ENCODE measurements around the gene REXO2. TPM values are rescaled to one million over a fixed set of nuclear protein-coding genes. Genes with fewer than 3 reads are reported as not detected.

REXO2 gene
- total and polyA plus RNA-seq, 4 donors, result 25.9 to 51.7 (median 39.4) TPM

DNA sequence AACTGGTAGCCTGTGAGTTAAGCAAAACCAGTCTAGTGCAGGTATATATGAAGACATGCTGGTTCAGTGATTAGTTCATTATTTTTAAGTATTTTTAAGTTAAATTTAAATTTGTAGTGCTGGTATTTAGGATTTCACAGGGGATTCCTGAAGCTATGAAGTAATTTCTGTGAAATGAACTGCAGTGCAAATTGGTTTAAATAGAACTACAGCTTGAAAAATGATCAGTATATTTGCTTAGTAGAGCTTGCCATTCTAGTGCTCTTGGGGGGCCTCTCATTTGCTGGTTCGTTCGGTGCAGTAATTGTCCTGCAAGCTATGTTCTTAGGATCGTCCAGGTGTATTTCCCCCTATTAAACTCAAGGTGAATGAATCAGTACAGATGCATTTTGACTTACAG lies 13.1 kb downstream of the REXO2 start:
- TF ChIP-seq, protein P1, sequence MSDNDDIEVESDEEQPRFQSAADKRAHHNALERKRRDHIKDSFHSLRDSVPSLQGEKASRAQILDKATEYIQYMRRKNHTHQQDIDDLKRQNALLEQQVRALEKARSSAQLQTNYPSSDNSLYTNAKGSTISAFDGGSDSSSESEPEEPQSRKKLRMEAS (IDR thresholded peaks at IDR 0.05), result no peak
- no peak for TF ChIP-seq FOXA2 (IDR thresholded peaks at IDR 0.05)
- no peak for TF ChIP-seq RXRA (IDR thresholded peaks at IDR 0.05)
- no peak for TF ChIP-seq NR2F2 (IDR thresholded peaks at IDR 0.05)
- TF ChIP-seq EGR1 (IDR thresholded peaks at IDR 0.05; ENCODE audit: low read depth in 2 of 2), result no peak
- no peak for TF ChIP-seq HNF4G (IDR thresholded peaks at IDR 0.05)
- no peak for TF ChIP-seq HNF4A (conservative IDR thresholded peaks at IDR 0.05)
- TF ChIP-seq, protein P2, sequence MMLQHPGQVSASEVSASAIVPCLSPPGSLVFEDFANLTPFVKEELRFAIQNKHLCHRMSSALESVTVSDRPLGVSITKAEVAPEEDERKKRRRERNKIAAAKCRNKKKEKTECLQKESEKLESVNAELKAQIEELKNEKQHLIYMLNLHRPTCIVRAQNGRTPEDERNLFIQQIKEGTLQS (IDR thresholded peaks at IDR 0.05), result no peak
- TF ChIP-seq, protein P3, sequence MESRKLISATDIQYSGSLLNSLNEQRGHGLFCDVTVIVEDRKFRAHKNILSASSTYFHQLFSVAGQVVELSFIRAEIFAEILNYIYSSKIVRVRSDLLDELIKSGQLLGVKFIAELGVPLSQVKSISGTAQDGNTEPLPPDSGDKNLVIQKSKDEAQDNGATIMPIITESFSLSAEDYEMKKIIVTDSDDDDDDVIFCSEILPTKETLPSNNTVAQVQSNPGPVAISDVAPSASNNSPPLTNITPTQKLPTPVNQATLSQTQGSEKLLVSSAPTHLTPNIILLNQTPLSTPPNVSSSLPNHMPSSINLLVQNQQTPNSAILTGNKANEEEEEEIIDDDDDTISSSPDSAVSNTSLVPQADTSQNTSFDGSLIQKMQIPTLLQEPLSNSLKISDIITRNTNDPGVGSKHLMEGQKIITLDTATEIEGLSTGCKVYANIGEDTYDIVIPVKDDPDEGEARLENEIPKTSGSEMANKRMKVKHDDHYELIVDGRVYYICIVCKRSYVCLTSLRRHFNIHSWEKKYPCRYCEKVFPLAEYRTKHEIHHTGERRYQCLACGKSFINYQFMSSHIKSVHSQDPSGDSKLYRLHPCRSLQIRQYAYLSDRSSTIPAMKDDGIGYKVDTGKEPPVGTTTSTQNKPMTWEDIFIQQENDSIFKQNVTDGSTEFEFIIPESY (IDR thresholded peaks at IDR 0.05), result no peak
- TF ChIP-seq TAF1 (conservative IDR thresholded peaks at IDR 0.05), result no peak
- no peak overlapping the region for H3K9ac ChIP-seq (ENCODE audit: low read depth in 1 of 2, low read length in 2 of 2)
- no peak overlapping the region for H3K27ac ChIP-seq (ENCODE audit: low read depth in 1 of 2, low read length in 2 of 2)
- H3K27me3 ChIP-seq (ENCODE audit: control insufficient read depth in 4 of 4, insufficient read depth in 4 of 4, low read length in 3 of 4), result no peaks in the 10 kb centered on the region
- H3K4me3 ChIP-seq (ENCODE audit: low read depth in 1 of 3, low read length in 3 of 3), result no peak overlapping the region
- H3K9me3 ChIP-seq (ENCODE audit: control insufficient read depth in 4 of 4, low read length in 3 of 4), result no peaks in the 10 kb centered on the region
- peaks cover 2 to 21% (median 16%) of the 10 kb centered on the region in 4 donors for H3K36me3 ChIP-seq (ENCODE audit: control insufficient read depth in 4 of 4, insufficient read depth in 3 of 4, low read depth in 1 of 4, low read length in 3 of 4)
- DNase-seq (ENCODE audit: low spot score), result no peak
- 96% methylated on average over 3 of the region's 3 CpGs for WGBS
- H3K4me1 ChIP-seq (ENCODE audit: control insufficient read depth in 4 of 4, insufficient read depth in 4 of 4, low read length in 3 of 4), result peaks cover 0 to 3% (median 0%) of the 10 kb centered on the region in 4 donors

DNA sequence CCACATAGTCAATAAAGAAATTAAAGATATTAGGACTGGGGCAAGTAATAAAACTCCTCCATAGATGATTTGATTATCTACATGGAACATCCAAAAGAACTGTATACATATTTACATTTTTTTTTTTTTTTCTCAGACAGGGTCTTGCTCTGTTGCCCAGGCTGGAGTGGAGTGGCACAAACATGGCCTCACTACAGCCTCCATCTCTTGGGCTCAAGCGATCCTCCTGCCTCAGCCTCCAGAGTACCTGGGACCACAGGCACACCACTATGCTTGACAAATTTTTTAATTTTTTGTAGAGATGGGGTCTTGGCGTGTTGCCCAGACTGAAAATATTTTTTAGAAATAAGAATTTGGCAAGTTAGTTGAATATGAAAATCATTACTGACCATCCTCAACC lies 24.7 kb downstream of the REXO2 start:
- Histone ChIP-seq H3K27me3 (ENCODE audit: control insufficient read depth in 4 of 4, insufficient read depth in 4 of 4, low read length in 3 of 4) (no peaks in the 10 kb centered on the region), H3K36me3 (ENCODE audit: control insufficient read depth in 4 of 4, insufficient read depth in 3 of 4, low read depth in 1 of 4, low read length in 3 of 4) (no peaks in the 10 kb centered on the region), H3K4me1 (ENCODE audit: control insufficient read depth in 4 of 4, insufficient read depth in 4 of 4, low read length in 3 of 4) (no peaks in the 10 kb centered on the region), H3K27ac (ENCODE audit: low read depth in 1 of 2, low read length in 2 of 2) (no peak overlapping the region), H3K9me3 (ENCODE audit: control insufficient read depth in 4 of 4, low read length in 3 of 4) (no peaks in the 10 kb centered on the region), H3K9ac (ENCODE audit: low read depth in 1 of 2, low read length in 2 of 2) (no peak overlapping the region), H3K4me3 (ENCODE audit: low read depth in 1 of 3, low read length in 3 of 3) (no peak overlapping the region)
- TF ChIP-seq, protein P2 (IDR thresholded peaks at IDR 0.05), result no peak
- TF ChIP-seq SP1 (IDR thresholded peaks at IDR 0.05) (no peak), TAF1 (conservative IDR thresholded peaks at IDR 0.05) (no peak), NR2F2 (IDR thresholded peaks at IDR 0.05) (no peak), HNF4A (conservative IDR thresholded peaks at IDR 0.05) (no peak), RXRA (IDR thresholded peaks at IDR 0.05) (no peak), YY1 (IDR thresholded peaks at IDR 0.05) (no peak), GABPA (IDR thresholded peaks at IDR 0.05 in 1 of 2, conservative IDR thresholded peaks at IDR 0.05 in 1 of 2) (no peak), RAD21 (IDR thresholded peaks at IDR 0.05) (no peak), EGR1 (IDR thresholded peaks at IDR 0.05; ENCODE audit: low read depth in 2 of 2) (no peak), HNF4G (IDR thresholded peaks at IDR 0.05) (no peak), JUND (IDR thresholded peaks at IDR 0.05) (no peak), FOXA2 (IDR thresholded peaks at IDR 0.05) (no peak), FOXA1 (IDR thresholded peaks at IDR 0.05) (no peak)
- TF ChIP-seq, protein P1 (IDR thresholded peaks at IDR 0.05), result no peak
- TF ChIP-seq, protein P4, sequence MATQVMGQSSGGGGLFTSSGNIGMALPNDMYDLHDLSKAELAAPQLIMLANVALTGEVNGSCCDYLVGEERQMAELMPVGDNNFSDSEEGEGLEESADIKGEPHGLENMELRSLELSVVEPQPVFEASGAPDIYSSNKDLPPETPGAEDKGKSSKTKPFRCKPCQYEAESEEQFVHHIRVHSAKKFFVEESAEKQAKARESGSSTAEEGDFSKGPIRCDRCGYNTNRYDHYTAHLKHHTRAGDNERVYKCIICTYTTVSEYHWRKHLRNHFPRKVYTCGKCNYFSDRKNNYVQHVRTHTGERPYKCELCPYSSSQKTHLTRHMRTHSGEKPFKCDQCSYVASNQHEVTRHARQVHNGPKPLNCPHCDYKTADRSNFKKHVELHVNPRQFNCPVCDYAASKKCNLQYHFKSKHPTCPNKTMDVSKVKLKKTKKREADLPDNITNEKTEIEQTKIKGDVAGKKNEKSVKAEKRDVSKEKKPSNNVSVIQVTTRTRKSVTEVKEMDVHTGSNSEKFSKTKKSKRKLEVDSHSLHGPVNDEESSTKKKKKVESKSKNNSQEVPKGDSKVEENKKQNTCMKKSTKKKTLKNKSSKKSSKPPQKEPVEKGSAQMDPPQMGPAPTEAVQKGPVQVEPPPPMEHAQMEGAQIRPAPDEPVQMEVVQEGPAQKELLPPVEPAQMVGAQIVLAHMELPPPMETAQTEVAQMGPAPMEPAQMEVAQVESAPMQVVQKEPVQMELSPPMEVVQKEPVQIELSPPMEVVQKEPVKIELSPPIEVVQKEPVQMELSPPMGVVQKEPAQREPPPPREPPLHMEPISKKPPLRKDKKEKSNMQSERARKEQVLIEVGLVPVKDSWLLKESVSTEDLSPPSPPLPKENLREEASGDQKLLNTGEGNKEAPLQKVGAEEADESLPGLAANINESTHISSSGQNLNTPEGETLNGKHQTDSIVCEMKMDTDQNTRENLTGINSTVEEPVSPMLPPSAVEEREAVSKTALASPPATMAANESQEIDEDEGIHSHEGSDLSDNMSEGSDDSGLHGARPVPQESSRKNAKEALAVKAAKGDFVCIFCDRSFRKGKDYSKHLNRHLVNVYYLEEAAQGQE (IDR thresholded peaks at IDR 0.05), result no peak
- TF ChIP-seq, protein P5, sequence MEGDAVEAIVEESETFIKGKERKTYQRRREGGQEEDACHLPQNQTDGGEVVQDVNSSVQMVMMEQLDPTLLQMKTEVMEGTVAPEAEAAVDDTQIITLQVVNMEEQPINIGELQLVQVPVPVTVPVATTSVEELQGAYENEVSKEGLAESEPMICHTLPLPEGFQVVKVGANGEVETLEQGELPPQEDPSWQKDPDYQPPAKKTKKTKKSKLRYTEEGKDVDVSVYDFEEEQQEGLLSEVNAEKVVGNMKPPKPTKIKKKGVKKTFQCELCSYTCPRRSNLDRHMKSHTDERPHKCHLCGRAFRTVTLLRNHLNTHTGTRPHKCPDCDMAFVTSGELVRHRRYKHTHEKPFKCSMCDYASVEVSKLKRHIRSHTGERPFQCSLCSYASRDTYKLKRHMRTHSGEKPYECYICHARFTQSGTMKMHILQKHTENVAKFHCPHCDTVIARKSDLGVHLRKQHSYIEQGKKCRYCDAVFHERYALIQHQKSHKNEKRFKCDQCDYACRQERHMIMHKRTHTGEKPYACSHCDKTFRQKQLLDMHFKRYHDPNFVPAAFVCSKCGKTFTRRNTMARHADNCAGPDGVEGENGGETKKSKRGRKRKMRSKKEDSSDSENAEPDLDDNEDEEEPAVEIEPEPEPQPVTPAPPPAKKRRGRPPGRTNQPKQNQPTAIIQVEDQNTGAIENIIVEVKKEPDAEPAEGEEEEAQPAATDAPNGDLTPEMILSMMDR (IDR thresholded peaks at IDR 0.05; ENCODE audit: low read depth, low read length, missing input control), result no peak
- TF ChIP-seq, protein P3 (IDR thresholded peaks at IDR 0.05), result no peak
- 63% methylated on average over 2 of the region's 2 CpGs for WGBS
- DNase-seq (ENCODE audit: low spot score), result no peak
